ENCODE measurements around the gene GNAQ. TPM values are rescaled to one million over a fixed set of nuclear protein-coding genes. Genes with fewer than 3 reads are reported as not detected.

The GNAQ gene
- total RNA-seq, 1 experiment from 2014 or later, result 0.51 TPM

DNA sequence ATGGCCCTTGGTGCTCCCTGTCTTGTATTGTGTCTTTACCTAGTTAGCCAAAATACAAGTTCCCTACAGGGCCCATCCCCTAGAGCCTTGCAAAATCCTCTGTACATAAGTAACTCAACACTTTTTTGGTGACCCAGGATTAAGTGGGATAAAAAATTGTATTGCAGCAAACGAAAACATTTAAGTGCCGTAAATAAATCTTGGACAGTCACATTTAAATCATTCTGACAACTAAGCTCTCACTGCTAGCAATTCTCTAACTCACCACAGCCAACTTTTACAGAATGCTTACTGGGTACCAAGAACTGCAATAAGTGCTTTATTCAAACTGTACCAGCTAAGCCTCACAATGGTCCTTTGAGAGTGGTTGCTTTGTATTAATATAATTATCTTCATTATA lies 56.6 kb downstream of the GNAQ start:
- ATAC-seq, result no peak
- Histone ChIP-seq H3K4me1 (ENCODE audit: insufficient read depth, low read length) (no peaks in the 10 kb centered on the region), H3K9ac (ENCODE audit: low read length) (no peak overlapping the region), H3K79me2 (ENCODE audit: low read length) (no peaks in the 10 kb centered on the region), H2AFZ (ENCODE audit: low read length) (no peak overlapping the region), H3K4me2 (ENCODE audit: low read length) (no peak overlapping the region), H3K27me3 (ENCODE audit: low read length) (no peaks in the 10 kb centered on the region), H4K20me1 (ENCODE audit: low read length) (no peaks in the 10 kb centered on the region), H3K9me3 (ENCODE audit: low read length) (no peaks in the 10 kb centered on the region), H3K9me2 (replicated peaks; ENCODE audit: low read length) (no peaks in the 10 kb centered on the region), H3F3A (ENCODE audit: low read length, unreplicated experiment) (no peaks in the 10 kb centered on the region), H3K27ac (ENCODE audit: low read length) (no peak overlapping the region), H3K36me3 (ENCODE audit: low read depth, low read length) (no peaks in the 10 kb centered on the region), H3K4me3 (ENCODE audit: low read length) (no peak overlapping the region)
- ChIA-PET CTCF (no interaction called here), POLR2A (ENCODE audit: unreplicated experiment) (no interaction called here)
- no peak for TF ChIP-seq EZH2 (IDR thresholded peaks at IDR 0.05; ENCODE audit: low read length, unreplicated experiment)
- TF ChIP-seq, protein P1, sequence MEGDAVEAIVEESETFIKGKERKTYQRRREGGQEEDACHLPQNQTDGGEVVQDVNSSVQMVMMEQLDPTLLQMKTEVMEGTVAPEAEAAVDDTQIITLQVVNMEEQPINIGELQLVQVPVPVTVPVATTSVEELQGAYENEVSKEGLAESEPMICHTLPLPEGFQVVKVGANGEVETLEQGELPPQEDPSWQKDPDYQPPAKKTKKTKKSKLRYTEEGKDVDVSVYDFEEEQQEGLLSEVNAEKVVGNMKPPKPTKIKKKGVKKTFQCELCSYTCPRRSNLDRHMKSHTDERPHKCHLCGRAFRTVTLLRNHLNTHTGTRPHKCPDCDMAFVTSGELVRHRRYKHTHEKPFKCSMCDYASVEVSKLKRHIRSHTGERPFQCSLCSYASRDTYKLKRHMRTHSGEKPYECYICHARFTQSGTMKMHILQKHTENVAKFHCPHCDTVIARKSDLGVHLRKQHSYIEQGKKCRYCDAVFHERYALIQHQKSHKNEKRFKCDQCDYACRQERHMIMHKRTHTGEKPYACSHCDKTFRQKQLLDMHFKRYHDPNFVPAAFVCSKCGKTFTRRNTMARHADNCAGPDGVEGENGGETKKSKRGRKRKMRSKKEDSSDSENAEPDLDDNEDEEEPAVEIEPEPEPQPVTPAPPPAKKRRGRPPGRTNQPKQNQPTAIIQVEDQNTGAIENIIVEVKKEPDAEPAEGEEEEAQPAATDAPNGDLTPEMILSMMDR (conservative IDR thresholded peaks at IDR 0.05; ENCODE audit: low read depth, low read length), result no peak
- no peak for TF ChIP-seq EZH2phosphoT487 (IDR thresholded peaks at IDR 0.05; ENCODE audit: borderline replicate concordance, low read length)
- no TSS peak for BruUV-seq (replicated peaks)
- no peak for DNase-seq
- intact Hi-C loops (cut with micrococcal nuclease), result no loop called here

DNA sequence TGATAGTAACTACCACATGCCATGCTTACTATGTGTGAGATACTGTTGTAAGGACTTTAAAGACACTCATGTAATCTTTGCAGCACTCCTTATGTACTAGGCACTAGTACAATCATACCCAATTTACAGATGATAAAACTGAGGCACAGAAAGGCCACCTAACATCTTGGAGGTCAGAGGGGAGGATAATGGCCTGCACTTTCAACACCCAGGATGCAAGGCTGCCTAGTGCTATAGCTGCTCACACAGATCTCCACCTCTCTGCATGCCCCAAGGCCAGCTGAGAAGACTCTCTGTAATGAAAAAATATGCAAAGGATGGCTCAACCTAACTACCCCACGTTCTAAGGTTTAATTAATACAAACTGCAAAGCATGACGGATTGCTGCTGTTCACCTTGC lies 57.2 kb downstream of the GNAQ start:
- Histone ChIP-seq H3F3A (ENCODE audit: low read length, unreplicated experiment) (no peaks in the 10 kb centered on the region), H3K9me3 (ENCODE audit: low read length) (no peaks in the 10 kb centered on the region), H3K4me2 (ENCODE audit: low read length) (no peak overlapping the region), H3K4me3 (ENCODE audit: low read length) (no peak overlapping the region), H3K27ac (ENCODE audit: low read length) (no peak overlapping the region), H3K9ac (ENCODE audit: low read length) (no peak overlapping the region), H3K79me2 (ENCODE audit: low read length) (no peaks in the 10 kb centered on the region), H3K4me1 (ENCODE audit: insufficient read depth, low read length) (no peaks in the 10 kb centered on the region), H3K9me2 (replicated peaks; ENCODE audit: low read length) (no peaks in the 10 kb centered on the region), H2AFZ (ENCODE audit: low read length) (no peak overlapping the region), H4K20me1 (ENCODE audit: low read length) (no peaks in the 10 kb centered on the region), H3K27me3 (ENCODE audit: low read length) (no peaks in the 10 kb centered on the region), H3K36me3 (ENCODE audit: low read depth, low read length) (no peaks in the 10 kb centered on the region)
- ChIA-PET CTCF (no interaction called here), POLR2A (ENCODE audit: unreplicated experiment) (no interaction called here)
- no peak for ATAC-seq
- no peak for DNase-seq
- intact Hi-C loops (cut with micrococcal nuclease), result no loop called here
- TF ChIP-seq EZH2phosphoT487 (IDR thresholded peaks at IDR 0.05; ENCODE audit: borderline replicate concordance, low read length) (no peak), EZH2 (IDR thresholded peaks at IDR 0.05; ENCODE audit: low read length, unreplicated experiment) (no peak)
- TF ChIP-seq, protein P1 (conservative IDR thresholded peaks at IDR 0.05; ENCODE audit: low read depth, low read length), result no peak
- BruUV-seq (replicated peaks), result no TSS peak

DNA sequence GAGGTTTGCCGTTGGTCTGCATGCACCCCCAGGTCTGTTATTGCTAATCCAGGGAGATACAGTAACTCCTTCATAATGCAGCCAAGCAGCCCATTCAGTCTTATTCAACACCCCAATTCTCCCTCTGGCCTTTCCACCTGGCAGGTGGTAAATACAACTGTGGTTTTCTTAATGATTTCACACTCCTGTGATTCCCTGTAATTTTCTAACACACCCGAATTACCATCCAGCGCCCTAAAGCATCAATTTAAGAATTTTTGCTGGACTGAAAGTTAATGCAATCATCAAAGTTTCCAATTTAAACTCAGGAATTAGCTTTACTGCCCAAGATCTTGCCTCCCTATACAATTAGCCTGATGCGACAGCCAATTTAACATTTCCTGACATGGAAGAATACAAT lies 62.5 kb downstream of the GNAQ start:
- Histone ChIP-seq H3K9ac (ENCODE audit: low read length) (no peak overlapping the region), H3K4me1 (ENCODE audit: insufficient read depth, low read length) (no peaks in the 10 kb centered on the region), H3K36me3 (ENCODE audit: low read depth, low read length) (no peaks in the 10 kb centered on the region), H4K20me1 (ENCODE audit: low read length) (no peaks in the 10 kb centered on the region), H3K4me3 (ENCODE audit: low read length) (no peak overlapping the region), H3F3A (ENCODE audit: low read length, unreplicated experiment) (no peaks in the 10 kb centered on the region), H3K9me2 (replicated peaks; ENCODE audit: low read length) (no peaks in the 10 kb centered on the region), H3K79me2 (ENCODE audit: low read length) (no peaks in the 10 kb centered on the region), H3K27ac (ENCODE audit: low read length) (no peak overlapping the region), H3K4me2 (ENCODE audit: low read length) (no peak overlapping the region), H3K27me3 (ENCODE audit: low read length) (no peaks in the 10 kb centered on the region), H2AFZ (ENCODE audit: low read length) (no peak overlapping the region), H3K9me3 (ENCODE audit: low read length) (no peaks in the 10 kb centered on the region)
- ChIA-PET POLR2A (ENCODE audit: unreplicated experiment) (no interaction called here), CTCF (no interaction called here)
- intact Hi-C loops (cut with micrococcal nuclease), result no loop called here
- BruUV-seq (replicated peaks), result no TSS peak
- TF ChIP-seq EZH2 (IDR thresholded peaks at IDR 0.05; ENCODE audit: low read length, unreplicated experiment), result no peak
- TF ChIP-seq EZH2phosphoT487 (IDR thresholded peaks at IDR 0.05; ENCODE audit: borderline replicate concordance, low read length), result no peak
- TF ChIP-seq, protein P1 (conservative IDR thresholded peaks at IDR 0.05; ENCODE audit: low read depth, low read length), result no peak
- no peak for ATAC-seq
- no peak for DNase-seq
